DND-41 (cell line): ENCODE measurements around the gene PLXNA4.

Experiments
- ATAC-seq: fragments of 200-7000 bp; cut with Tn5 transposase; 3 replicates; pipeline ENCODE4 v1.9.1; 2021; ENCODE audit warnings: low read depth; ENCODE audit not compliant: insufficient read depth
- DNase-seq: peaks from one replicate; pipeline ENCODE4 v3.0.0-alpha.2; 2020
- H2AFZ ChIP-seq: 2 replicates; pipeline ENCODE4 v1.6.0; 2012; ENCODE audit warnings: low read depth, low read length
- H3K27ac ChIP-seq: 2 replicates; pipeline ENCODE4 v1.5.1; 2012; ENCODE audit warnings: low read length, inconsistent platforms
- H3K27me3 ChIP-seq: fragments of 200-600 bp; sonication (generic); 2 replicates; pipeline ENCODE4 v1.6.0; 2012; ENCODE audit warnings: low read length, mild to moderate bottlenecking, inconsistent platforms; ENCODE audit not compliant: insufficient read depth, poor library complexity
- H3K36me3 ChIP-seq: 2 replicates; pipeline ENCODE4 v1.5.1; 2012; ENCODE audit warnings: low read length, inconsistent platforms; ENCODE audit not compliant: insufficient read depth
- H3K4me1 ChIP-seq: 2 replicates; pipeline ENCODE4 v1.5.1; 2012; ENCODE audit warnings: mild to moderate bottlenecking, low read length; ENCODE audit not compliant: insufficient read depth
- H3K4me2 ChIP-seq: 2 replicates; pipeline ENCODE4 v1.6.0; 2012; ENCODE audit warnings: mild to moderate bottlenecking, moderate library complexity, low read length, inconsistent platforms; ENCODE audit not compliant: insufficient read depth
- H3K4me3 ChIP-seq, 2 experiments: fragments of 200-600 bp in 1 of 2; shearing (Covaris generic) in 1 of 2; 2 replicates each; pipeline ENCODE4 v1.5.1; 2012 to 2016; ENCODE audit warnings: inconsistent platforms in 2 of 2, low read length in 2 of 2, mild to moderate bottlenecking in 2 of 2, low read depth in 1 of 2, moderate library complexity in 1 of 2
- H3K79me2 ChIP-seq: 2 replicates; pipeline ENCODE4 v1.6.0; 2012; ENCODE audit warnings: low read length, inconsistent platforms; ENCODE audit not compliant: insufficient read depth
- H3K9ac ChIP-seq: 2 replicates; pipeline ENCODE4 v1.6.0; 2012; ENCODE audit warnings: low read depth, mild to moderate bottlenecking, inconsistent platforms, low read length, moderate library complexity
- H3K9me3 ChIP-seq: 2 replicates; pipeline ENCODE4 v1.5.1; 2012; ENCODE audit warnings: low read length, moderate library complexity, mild to moderate bottlenecking, inconsistent platforms; ENCODE audit not compliant: insufficient read depth, severe bottlenecking
- H4K20me1 ChIP-seq: 2 replicates; pipeline ENCODE4 v1.6.0; 2012; ENCODE audit warnings: low read length; ENCODE audit not compliant: insufficient read depth
- CTCF ChIP-seq: IDR thresholded peaks from 2 replicates; pipeline ENCODE4 v1.5.1; 2012; ENCODE audit warnings: borderline replicate concordance, low read length, moderate library complexity, mild to moderate bottlenecking; ENCODE audit not compliant: poor library complexity, severe bottlenecking; ENCODE audit errors: extremely low read depth
- EZH2 ChIP-seq: IDR thresholded peaks from 3 replicates; pipeline ENCODE4 v1.6.1; 2012; ENCODE audit warnings: borderline replicate concordance, low read depth, mild to moderate bottlenecking, moderate library complexity, low read length, inconsistent platforms; ENCODE audit not compliant: severe bottlenecking

Gene PLXNA4

GRCh38 chr7:132619967-132620366, 43.7 kb upstream of the PLXNA4 start:
- no peak overlapping the region for H3K27ac ChIP-seq
- H3K4me2 ChIP-seq = no peak overlapping the region
- no peaks in the 10 kb centered on the region for H4K20me1 ChIP-seq
- DNase-seq = no peak
- H3K27me3 ChIP-seq = no peaks in the 10 kb centered on the region
- no peaks in the 10 kb centered on the region for H3K9me3 ChIP-seq
- no peaks in the 10 kb centered on the region for H3K4me1 ChIP-seq
- H2AFZ ChIP-seq = no peak overlapping the region
- no peaks in the 10 kb centered on the region for H3K79me2 ChIP-seq
- no peaks in the 10 kb centered on the region for H3K36me3 ChIP-seq
- TF ChIP-seq EZH2 = no peak
- no peak overlapping the region for H3K9ac ChIP-seq
- H3K4me3 ChIP-seq = no peak overlapping the region
- ATAC-seq = no peak

- Histone ChIP-seq H3K9ac (no peak overlapping the region), H3K4me3 (no peak overlapping the region), H3K4me2 (no peak overlapping the region), H2AFZ (no peak overlapping the region), H3K36me3 (no peaks in the 10 kb centered on the region), H3K9me3 (no peaks in the 10 kb centered on the region), H3K27me3 (no peaks in the 10 kb centered on the region), H3K4me1 (peaks cover 4% of the 10 kb centered on the region), H3K79me2 (no peaks in the 10 kb centered on the region), H3K27ac (no peak overlapping the region), H4K20me1 (no peaks in the 10 kb centered on the region)
- no peak for DNase-seq
- ATAC-seq = no peak
- TF ChIP-seq CTCF (no peak), EZH2 (no peak)
These were observed 42.7 kb upstream of the PLXNA4 start for GRCh38 chr7:132618956-132619305.

GRCh38 chr7:132618271-132618955, 42.1 kb upstream of the PLXNA4 start:
- Histone ChIP-seq H3K9ac (no peak overlapping the region), H3K79me2 (no peaks in the 10 kb centered on the region), H3K9me3 (no peaks in the 10 kb centered on the region), H3K36me3 (no peaks in the 10 kb centered on the region), H3K4me2 (no peak overlapping the region), H2AFZ (no peak overlapping the region), H3K4me1 (peaks cover 4% of the 10 kb centered on the region), H4K20me1 (no peaks in the 10 kb centered on the region), H3K27ac (no peak overlapping the region), H3K4me3 (no peak overlapping the region), H3K27me3 (no peaks in the 10 kb centered on the region)
- ATAC-seq (no peak), DNase-seq (no peak)
- TF ChIP-seq EZH2 (no peak), CTCF (no peak)

GRCh38 chr7:132614428-132615318, 38.4 kb upstream of the PLXNA4 start:
- H3K79me2 ChIP-seq = no peaks in the 10 kb centered on the region
- H3K36me3 ChIP-seq = no peaks in the 10 kb centered on the region
- no peak overlapping the region; the same call in 1 of the 2 replicates for H2AFZ ChIP-seq
- H3K4me1 ChIP-seq = peaks cover 4% of the 10 kb centered on the region
- H4K20me1 ChIP-seq = no peaks in the 10 kb centered on the region
- H3K4me2 ChIP-seq = no peak overlapping the region
- no peak overlapping the region for H3K4me3 ChIP-seq
- H3K9ac ChIP-seq = no peak overlapping the region
- no peaks in the 10 kb centered on the region for H3K27me3 ChIP-seq
- ATAC-seq (peak; percentile 84), DNase-seq (peak; percentile 34)
- no peak overlapping the region for H3K27ac ChIP-seq
- TF ChIP-seq EZH2 (no peak), CTCF (no peak)
- no peaks in the 10 kb centered on the region for H3K9me3 ChIP-seq
